DND-41 (cell line): ENCODE data around the gene ANKS1A.

ENCODE experiments used
- EZH2 ChIP-seq: IDR thresholded peaks from 3 replicates; pipeline ENCODE4 v1.6.1; 2012; ENCODE audit warnings: borderline replicate concordance, low read depth, mild to moderate bottlenecking, moderate library complexity, low read length, inconsistent platforms; ENCODE audit not compliant: severe bottlenecking
- TF ChIP-seq, protein P1 (sequence below): IDR thresholded peaks from 2 replicates; pipeline ENCODE4 v1.5.1; 2012; ENCODE audit warnings: borderline replicate concordance, low read length, moderate library complexity, mild to moderate bottlenecking; ENCODE audit not compliant: poor library complexity, severe bottlenecking; ENCODE audit errors: extremely low read depth

- TF ChIP-seq, protein P1, sequence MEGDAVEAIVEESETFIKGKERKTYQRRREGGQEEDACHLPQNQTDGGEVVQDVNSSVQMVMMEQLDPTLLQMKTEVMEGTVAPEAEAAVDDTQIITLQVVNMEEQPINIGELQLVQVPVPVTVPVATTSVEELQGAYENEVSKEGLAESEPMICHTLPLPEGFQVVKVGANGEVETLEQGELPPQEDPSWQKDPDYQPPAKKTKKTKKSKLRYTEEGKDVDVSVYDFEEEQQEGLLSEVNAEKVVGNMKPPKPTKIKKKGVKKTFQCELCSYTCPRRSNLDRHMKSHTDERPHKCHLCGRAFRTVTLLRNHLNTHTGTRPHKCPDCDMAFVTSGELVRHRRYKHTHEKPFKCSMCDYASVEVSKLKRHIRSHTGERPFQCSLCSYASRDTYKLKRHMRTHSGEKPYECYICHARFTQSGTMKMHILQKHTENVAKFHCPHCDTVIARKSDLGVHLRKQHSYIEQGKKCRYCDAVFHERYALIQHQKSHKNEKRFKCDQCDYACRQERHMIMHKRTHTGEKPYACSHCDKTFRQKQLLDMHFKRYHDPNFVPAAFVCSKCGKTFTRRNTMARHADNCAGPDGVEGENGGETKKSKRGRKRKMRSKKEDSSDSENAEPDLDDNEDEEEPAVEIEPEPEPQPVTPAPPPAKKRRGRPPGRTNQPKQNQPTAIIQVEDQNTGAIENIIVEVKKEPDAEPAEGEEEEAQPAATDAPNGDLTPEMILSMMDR, result no peak
- no peak for TF ChIP-seq EZH2
Observed at GRCh38 chr6:34904990-34905613, 16.0 kb downstream of the ANKS1A start.
